Adipose tissue (tissue), 3 donors: Measurements from ENCODE around the gene PSMD10. TPM values are rescaled to one million over a fixed set of nuclear protein-coding genes. Genes with fewer than 3 reads are reported as not detected.

ENCODE experiments used
- H3K27ac ChIP-seq: one replicate; pipeline ENCODE4 v1.5.1; 2013; ENCODE audit warnings: low read depth, low read length
- WGBS, 3 donors: extraction: QIAGEN DNeasy Blood & Tissue Kit; methylation state at CpG; one replicate each; pipeline ENCODE4 v1.1.7; 2013; 5-methylcytosine and 5-hydroxymethylcytosine counted together
- polyA plus RNA-seq, 3 donors: library from polyadenylated mRNA; stranded (reverse); fragments of 200-250 nt; gene quantifications; one replicate each; pipeline ENCODE4 v1.2.3, GENCODE V29; 2013
- donor health status: healthy with polysubstance abuse.
- donor health status: Bipolar disorder and iron deficiency.
- donor health status: healthy.

Gene PSMD10
- polyA plus RNA-seq, 3 donors, result 15.2 to 41.7 (median 27.5) TPM

DNA sequence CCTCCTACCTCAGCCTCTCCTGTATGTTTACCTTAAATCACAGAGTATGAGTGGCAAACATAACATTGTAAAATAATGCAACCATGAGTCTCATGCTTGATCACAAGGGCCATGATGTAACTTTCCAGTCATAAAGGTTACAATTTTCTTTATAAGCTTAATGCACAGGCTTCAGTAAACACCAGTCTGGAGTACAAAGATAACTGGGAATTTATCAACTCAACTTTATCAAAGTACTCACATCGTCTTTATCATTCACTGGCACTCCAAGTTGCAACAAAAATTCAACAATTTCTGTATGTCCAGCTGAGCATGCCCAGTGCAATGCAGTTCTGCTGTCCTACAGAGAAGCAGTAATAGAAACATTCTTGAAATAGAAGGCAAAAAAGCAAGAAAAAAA, 2.8 kb downstream of the PSMD10 start:
- H3K27ac ChIP-seq, result no peak overlapping the region
- WGBS, 3 donors, result 13 to 74% (median 69%) methylated on average over 1 of the region's 1 CpG

DNA sequence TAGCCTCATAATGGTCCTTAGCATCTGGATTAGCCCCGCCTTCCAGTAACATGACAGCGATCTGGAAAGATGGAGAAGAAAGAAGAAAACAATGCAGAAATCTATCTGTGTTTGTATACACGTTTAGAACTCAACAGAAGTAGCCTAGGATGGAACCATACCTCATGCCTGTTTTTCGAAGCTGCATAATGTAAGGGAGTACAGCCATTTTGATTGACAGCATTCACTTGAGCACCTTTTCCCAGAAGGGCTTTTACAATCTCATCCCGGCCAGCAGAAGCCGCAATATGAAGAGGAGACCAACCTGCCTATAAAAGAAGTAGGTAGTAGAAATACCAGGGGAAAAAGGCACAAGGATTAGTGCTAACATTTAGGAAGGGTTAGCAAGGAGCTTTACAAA, 3.5 kb downstream of the PSMD10 start:
- 77 to 96% (median 91%) methylated on average over 6 of the region's 6 CpGs for WGBS, 3 donors
- H3K27ac ChIP-seq, result no peak overlapping the region

DNA sequence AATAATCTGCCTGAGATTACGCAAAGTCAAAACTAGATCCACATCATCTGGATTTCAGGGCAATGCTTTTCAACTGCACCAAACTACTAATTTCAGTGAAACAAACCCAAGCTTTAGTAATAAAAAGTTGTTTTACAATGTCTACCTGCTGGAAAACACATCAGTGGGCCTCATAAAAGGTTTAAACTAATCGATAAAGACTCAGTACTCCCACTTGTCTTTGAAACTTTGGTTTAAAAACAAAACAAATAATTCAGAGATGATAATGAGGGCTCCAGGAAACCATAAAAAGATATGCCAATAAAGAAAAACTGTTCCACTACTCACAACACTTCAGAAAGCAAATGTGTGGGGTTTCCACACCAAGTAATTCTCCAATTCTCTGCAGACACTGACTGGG, 10.2 kb downstream of the PSMD10 start:
- 81 to 97% (median 93%) methylated on average over 2 of the region's 2 CpGs for WGBS, 3 donors
- H3K27ac ChIP-seq, result no peak overlapping the region

DNA sequence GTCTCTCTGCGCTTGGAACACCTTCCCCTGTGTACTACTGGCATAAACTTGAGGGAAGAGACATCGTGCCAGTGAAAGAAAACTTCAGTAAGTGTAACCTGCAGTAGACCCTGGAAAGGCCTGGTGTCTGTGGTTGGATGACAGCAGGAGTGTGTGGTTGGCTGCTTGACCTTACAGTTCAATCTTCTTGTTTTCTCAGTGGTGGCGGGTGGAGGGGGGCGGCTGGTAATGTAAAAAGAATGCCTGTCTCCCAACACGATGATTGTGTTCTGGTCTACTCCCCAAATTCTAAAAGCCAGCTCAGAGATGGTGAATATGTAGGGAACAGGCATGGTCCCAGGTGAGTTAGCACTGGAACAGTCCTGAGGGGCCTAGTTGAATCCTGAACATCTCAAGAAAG, 18.6 kb downstream of the PSMD10 start:
- 71 to 75% (median 71%) methylated on average over 5 of the region's 5 CpGs for WGBS, 3 donors
- H3K27ac ChIP-seq, result no peak overlapping the region

DNA sequence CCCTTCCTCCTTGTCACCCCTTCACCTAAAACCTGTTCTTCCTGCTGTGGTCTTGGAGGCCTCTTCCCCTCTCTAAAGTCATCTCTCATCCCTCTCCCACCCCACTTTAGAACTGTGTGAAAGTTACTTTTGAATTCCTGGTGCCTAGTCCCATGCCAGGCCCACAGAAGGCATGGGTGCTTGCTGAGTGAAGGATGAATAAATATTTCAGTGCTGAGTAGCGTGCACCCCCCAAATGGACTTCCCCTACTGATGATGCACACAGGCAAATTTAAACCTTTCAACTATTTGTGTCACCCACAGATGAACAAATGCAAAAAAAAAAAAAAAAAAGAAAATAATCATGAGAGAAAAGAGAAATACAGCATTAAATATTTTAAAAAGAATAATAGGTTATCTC, 19.8 kb downstream of the PSMD10 start:
- WGBS, 3 donors, result 79 to 94% (median 89%) methylated on average over 1 of the region's 1 CpG
- no peak overlapping the region for H3K27ac ChIP-seq

DNA sequence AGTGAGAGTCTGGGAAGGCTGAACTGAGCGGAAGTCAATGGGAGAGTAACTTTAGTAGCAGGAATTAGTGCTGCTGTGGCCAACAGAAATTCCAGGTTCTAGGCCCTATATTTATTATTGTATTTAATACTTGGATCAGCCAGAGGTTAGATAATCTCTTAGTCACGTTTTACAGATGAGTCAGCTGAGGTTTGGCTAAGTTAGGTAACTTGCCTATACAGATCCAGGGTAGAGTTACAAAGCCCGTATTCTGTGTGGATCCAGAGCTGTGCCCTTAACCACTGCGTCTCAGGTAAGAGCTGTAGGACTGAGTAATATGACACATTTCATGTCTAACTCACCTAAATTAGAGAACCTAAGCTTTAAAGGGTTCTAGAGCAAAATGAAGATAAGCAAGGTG, 20.5 kb downstream of the PSMD10 start:
- WGBS, 3 donors, result 48 to 78% (median 50%) methylated on average over 4 of the region's 4 CpGs

DNA sequence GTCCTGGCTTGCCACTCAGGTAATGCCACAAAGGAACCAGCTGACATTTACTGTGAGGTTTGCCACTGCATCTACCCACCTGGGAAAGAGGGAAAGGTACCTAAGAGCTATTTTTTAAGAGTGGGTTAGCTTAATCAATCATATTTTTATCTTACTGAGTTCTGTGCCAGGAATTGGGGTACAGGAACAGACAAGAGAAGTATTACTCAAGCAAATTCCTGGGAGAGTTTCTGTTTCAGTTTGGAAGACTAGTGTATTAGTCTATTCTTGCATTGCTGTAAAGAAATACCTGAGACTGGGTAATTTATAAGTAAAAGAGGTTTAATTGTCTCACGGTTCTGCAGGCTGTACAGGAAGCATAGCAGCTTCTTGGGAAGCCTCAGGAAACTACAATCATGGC, 23.2 kb downstream of the PSMD10 start:
- H3K27ac ChIP-seq, result no peak overlapping the region
- WGBS, 3 donors, result 54 to 61% (median 61%) methylated on average over 1 of the region's 1 CpG

More for the DNA sequence above, 20.5 kb downstream of the PSMD10 start:
- H3K27ac ChIP-seq, result no peak overlapping the region

DNA sequence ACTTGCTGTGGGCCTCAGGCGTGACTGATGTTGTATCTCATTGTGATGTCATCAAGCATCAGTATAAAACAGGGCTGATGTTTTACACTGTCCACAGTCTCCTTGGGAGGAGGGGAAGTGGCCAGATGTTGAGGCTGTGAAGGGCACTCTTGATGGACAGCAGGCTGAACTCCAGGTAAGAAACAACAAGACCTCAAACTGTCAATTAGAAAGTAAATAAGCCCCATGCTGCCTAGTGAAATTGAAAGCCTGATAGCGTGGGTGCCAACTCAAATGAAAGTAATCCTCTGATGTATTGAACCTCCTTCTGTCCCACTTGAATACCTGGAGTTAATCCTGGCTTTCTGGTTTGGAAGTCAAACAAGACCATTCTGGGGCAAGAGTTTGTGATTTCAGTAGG, 26.7 kb downstream of the PSMD10 start:
- 64 to 93% (median 80%) methylated on average over 2 of the region's 2 CpGs for WGBS, 3 donors

DNA sequence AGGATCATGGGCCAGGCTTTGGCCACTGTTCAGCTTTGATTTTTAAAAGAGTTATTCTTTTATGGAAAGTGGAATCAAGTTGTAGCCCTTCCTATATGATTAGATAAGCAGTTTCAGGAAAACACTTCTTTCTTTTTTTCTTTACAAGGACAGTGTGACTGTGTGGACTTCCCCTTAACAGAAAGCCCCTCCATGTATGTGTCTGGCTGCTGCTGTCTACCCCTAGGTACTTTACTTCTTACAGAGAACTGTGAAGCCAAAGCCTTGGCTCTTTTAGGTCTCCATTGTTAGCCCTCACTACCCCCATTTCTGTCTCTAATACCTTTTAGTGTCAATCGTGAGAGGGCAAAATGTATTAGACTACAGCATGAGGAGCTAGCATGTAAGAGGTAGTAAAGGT, 27.3 kb downstream of the PSMD10 start:
- 71 to 93% (median 79%) methylated on average over 1 of the region's 1 CpG for WGBS, 3 donors
- no peak overlapping the region for H3K27ac ChIP-seq

More for the DNA sequence above, 26.7 kb downstream of the PSMD10 start:
- no peak overlapping the region for H3K27ac ChIP-seq

DNA sequence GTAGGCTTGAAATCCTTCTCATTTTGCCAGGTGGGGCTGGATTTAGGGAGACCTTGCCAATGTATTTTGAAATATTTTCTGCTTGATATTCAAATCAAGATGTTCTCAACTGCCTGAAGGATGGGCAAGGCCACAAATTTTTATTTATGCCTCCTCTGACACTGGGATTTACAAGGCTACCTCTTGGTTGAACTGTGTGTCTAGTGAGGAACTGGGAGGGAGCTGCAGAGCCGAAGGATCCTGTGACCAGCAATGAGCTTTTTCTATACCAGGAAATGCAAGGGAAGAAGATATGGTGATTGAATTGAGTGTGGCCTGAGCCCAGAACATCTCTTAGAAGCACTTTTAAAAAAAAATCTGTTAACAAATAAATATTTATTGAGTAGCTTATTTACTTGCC, 31.5 kb downstream of the PSMD10 start:
- WGBS, 3 donors, result 67 to 79% (median 72%) methylated on average over 1 of the region's 1 CpG
- no peak overlapping the region for H3K27ac ChIP-seq

DNA sequence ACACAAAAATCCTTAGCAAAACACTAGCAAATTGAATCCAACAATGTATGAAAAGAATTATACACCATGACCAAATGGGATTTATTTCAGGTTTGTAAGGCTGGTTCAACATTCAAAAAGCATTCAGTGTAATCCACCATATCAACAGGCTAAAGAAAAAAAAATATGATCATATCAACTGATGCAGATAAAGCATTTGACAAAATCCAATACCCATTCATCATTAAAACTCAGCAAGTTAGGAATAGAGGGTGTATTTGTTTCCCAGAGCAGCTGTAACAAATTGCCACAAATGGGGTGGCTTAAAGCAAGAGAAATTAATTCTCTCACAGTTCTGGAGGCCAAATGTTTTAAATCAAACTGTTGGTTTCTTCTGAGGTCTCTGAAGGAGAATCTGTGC, 35.8 kb downstream of the PSMD10 start:
- H3K27ac ChIP-seq, result no peak overlapping the region

DNA sequence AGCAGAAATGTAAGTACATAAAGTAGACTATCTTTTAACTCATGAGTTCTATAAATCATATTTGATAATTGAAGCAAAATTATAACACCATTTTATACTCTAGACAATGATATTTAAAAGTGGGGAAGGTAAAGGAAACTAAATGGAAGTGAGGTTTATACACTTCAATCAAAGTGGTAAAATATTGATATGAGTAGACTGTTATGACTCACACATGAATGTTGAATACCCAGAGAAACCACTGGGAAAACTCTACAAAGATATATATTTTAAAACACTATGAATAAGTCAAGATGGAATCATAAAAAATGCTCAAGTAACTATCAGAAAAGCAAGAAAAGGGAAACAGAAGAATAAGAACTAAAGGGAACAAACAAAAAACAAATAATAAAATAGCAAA, 38.1 kb downstream of the PSMD10 start:
- no peak overlapping the region for H3K27ac ChIP-seq

DNA sequence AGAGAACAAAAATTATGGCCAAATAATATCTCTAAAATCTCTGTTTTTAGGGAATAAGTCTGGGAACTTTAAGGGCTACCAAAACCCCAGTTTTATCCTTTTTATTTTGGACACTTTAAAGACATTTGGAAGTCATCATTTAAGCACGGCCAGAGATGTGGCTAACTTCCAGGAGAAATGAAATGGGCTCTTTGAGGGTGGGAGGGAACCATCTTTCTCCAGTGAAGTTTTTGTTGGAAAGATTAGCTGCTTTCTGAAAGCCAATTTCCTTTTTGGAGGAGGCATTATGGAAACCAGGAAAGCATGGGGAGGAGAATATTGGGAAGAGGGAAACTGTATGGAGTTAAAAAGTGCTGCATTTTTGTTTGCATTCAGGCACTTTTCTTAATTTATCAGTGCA, 41.7 kb downstream of the PSMD10 start:
- 33 to 46% (median 44%) methylated on average over 1 of the region's 1 CpG for WGBS, 3 donors
- H3K27ac ChIP-seq, result no peak overlapping the region

DNA sequence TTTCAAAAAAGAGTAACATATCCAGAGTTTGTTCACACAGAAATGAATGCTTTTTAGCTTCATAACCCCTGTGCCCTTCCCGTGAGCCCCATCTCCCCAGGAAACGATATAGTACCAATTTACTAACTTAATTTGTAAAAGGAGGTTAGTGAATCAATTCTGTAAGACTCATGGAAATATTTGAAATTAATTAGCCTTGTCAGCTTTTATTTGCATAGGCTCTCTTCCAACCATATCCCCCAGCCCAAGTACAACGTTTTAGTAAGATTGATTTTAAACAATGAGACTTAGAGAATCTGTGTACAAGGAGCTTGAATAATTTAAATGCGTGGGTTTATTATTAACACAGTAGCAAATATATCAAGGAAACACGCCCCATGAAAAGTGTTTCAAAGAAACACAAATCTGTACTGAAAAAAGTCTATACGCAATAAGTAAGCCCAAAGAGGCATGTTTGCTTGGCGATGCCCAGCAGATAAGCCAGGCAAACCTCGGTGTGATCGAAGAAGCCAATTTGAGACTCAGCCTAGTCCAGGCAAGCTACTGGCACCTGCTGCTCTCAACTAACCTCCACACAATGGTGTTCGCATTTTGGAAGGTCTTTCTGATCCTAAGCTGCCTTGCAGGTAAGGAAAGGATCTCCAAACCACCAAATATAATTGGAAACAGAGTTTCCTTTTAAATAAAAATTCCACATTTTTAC, 46.6 kb downstream of the PSMD10 start, which contains the start of gene VSIG1:
VSIG1 (plus strand) TSS at position 512 of the 703 bp plus-strand sequence; CDS start at position 578, 66 bp downstream.
- 40 to 90% (median 65%) methylated on average over 10 of the region's 10 CpGs for WGBS, 3 donors
- H3K27ac ChIP-seq, result no peak within 1 kb of the TSS

DNA sequence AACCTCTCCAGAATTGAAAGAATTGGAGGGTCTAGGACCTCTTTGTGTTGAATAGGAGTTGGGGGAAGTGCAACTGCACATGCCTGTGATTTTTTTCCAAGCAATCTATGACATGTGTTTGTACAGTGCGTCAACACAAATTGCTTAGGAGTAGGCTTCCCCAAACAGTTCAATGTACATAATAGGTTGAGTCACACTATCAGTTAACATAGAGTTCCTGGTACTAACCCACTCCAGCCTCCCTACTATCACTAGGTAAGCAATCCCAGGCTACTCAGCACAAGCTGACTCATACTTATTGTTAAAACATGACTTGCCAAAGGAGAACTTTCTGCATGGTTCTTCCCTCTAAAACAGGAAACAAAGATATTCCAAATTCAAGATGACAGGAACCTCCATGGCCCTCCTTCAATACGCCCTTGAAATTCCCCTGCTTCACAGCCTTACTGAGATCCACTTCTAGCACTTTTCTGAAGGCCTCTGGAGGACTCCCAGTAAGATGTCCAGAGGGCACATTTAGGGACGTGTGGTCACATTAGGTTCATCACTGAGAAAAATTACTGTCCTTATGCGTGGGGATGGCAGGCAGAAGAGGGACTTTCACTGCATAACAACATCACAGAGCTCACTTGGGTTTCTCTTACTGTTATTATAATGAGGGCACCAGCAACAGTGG, 54.9 kb downstream of the PSMD10 start:
- no peak overlapping the region for H3K27ac ChIP-seq
- WGBS, 3 donors, result 59 to 81% (median 62%) methylated on average over 4 of the region's 4 CpGs

DNA sequence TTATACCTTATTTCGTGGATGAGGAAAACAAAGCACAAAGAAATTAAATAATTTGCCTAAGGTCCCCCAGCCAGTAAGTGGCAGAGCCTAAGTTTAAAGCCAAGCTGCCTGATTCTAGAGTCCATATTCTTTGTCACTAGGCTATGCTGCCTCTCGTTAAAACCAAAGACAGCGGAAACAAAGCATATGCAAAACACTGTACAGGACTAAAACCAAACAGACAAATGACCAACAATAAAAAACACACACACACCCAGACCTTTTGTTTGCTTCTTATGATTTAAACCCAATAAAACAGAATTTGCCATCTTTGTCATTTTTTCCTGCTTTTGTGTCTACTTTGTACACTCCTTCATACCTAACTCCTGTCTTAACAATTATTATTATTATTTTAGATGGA, 56.6 kb downstream of the PSMD10 start:
- 67 to 83% (median 75%) methylated on average over 3 of the region's 3 CpGs for whole genome bisulfite sequencing, 3 donors
- H3K27ac ChIP-seq, result no peak overlapping the region
